HEK293 (cell line): ENCODE data around the gene WAS.

Source experiments
- CTCF ChIA-PET: fragments of 350-600 bp; formaldehyde crosslinking; extraction: SDS; loops from one replicate; lab custom pipeline; 2021; ENCODE audit warnings: antibody characterized with exemption; lab: Yijun Ruan, JAX
- POLR2A ChIA-PET: fragments of 300-600 bp; formaldehyde crosslinking; extraction: SDS; loops from one replicate; lab custom pipeline; 2020; ENCODE audit warnings: antibody characterized with exemption, inconsistent platforms; lab: Yijun Ruan, JAX
- H3K27ac ChIP-seq: fragments of 200-500 bp; sonication (Bioruptor generic); 2 replicates; pipeline ENCODE4 v1.5.1; 2014; ENCODE audit warnings: low read depth, low read length, control low read depth, inconsistent platforms; ENCODE audit errors: extremely low read depth
- H3K36me3 ChIP-seq, 2 experiments: fragments of 200-500 bp in 1 of 2; sonication (Bioruptor generic) in 1 of 2; 1 replicate in 1 of 2; 2 replicates in 1 of 2; pipeline ENCODE4 v1.5.1; 2014 to 2017; ENCODE audit warnings: inconsistent platforms in 2 of 2, low read length in 2 of 2; ENCODE audit not compliant: control insufficient read depth in 2 of 2, insufficient read depth in 1 of 2
- H3K4me1 ChIP-seq: fragments of 200-500 bp; sonication (Bioruptor generic); 2 replicates; pipeline ENCODE4 v1.5.1; 2014; ENCODE audit warnings: mild to moderate bottlenecking, low read length, inconsistent platforms; ENCODE audit not compliant: control insufficient read depth, insufficient read depth
- H3K4me3 ChIP-seq: 2 replicates; pipeline ENCODE4 v1.5.1; 2011; ENCODE audit warnings: low read depth, mild to moderate bottlenecking, control low read depth, low read length, moderate library complexity
- H3K9me3 ChIP-seq: fragments of 200-500 bp; sonication (Bioruptor generic); 2 replicates; pipeline ENCODE4 v1.5.1; 2014; ENCODE audit warnings: low read depth, low read length, inconsistent platforms; ENCODE audit not compliant: control insufficient read depth, insufficient read depth
- GLI2 ChIP-seq: fragments of 450-650 bp; formaldehyde crosslinking; IDR thresholded peaks from 2 replicates; pipeline ENCODE4; 2017; ENCODE audit warnings: missing biosample characterization, missing genetic modification characterization, low read depth, borderline replicate concordance
- IKZF3 ChIP-seq: fragments of 450-650 bp; IDR thresholded peaks from 2 replicates; pipeline ENCODE4 v1.5.0; 2018; ENCODE audit warnings: missing biosample characterization, mild to moderate bottlenecking, missing genetic modification characterization, moderate library complexity
- KLF8 ChIP-seq: fragments of 450-650 bp; formaldehyde crosslinking; IDR thresholded peaks from 2 replicates; pipeline ENCODE4 v1.5.1; 2016; ENCODE audit warnings: missing biosample characterization, missing genetic modification characterization
- MEIS1 ChIP-seq: sonication (generic); formaldehyde crosslinking; IDR thresholded peaks from 2 replicates; pipeline ENCODE4 v1.8.1; 2022; ENCODE audit warnings: missing genetic modification reagents, mild to moderate bottlenecking, borderline replicate concordance
- PRDM2 ChIP-seq: fragments of 450-650 bp; formaldehyde crosslinking; IDR thresholded peaks from 2 replicates; pipeline ENCODE4 v1.5.1; 2016; ENCODE audit warnings: missing biosample characterization, missing genetic modification characterization, borderline replicate concordance
- ZBTB1 ChIP-seq: fragments of 450-650 bp; formaldehyde crosslinking; IDR thresholded peaks from 2 replicates; pipeline ENCODE4 v1.5.1; 2016; ENCODE audit warnings: missing biosample characterization, missing genetic modification characterization
- ZBTB7A ChIP-seq: fragments of 450-650 bp; formaldehyde crosslinking; IDR thresholded peaks from 2 replicates; pipeline ENCODE4 v1.5.1; 2016; ENCODE audit warnings: low read depth, missing biosample characterization, missing genetic modification characterization
- ZEB2 ChIP-seq: fragments of 450-650 bp; formaldehyde crosslinking; IDR thresholded peaks from 2 replicates; pipeline ENCODE4 v1.5.1; 2016; ENCODE audit warnings: missing biosample characterization, missing genetic modification characterization
- ZNF362 ChIP-seq: fragments of 450-650 bp; formaldehyde crosslinking; IDR thresholded peaks from 2 replicates; pipeline ENCODE4 v1.5.1; 2016; ENCODE audit warnings: missing biosample characterization, missing genetic modification characterization
- ZNF423 ChIP-seq: fragments of 450-650 bp; formaldehyde crosslinking; IDR thresholded peaks from 2 replicates; pipeline ENCODE4 v1.5.1; 2016; ENCODE audit warnings: missing biosample characterization, missing genetic modification characterization
- ZNF529 ChIP-seq: fragments of 450-650 bp; formaldehyde crosslinking; IDR thresholded peaks from 2 replicates; pipeline ENCODE4 v1.5.1; 2017; ENCODE audit warnings: missing genetic modification characterization, missing biosample characterization; ENCODE audit not compliant: insufficient replicate concordance
- ZNF549 ChIP-seq: fragments of 450-650 bp; IDR thresholded peaks from 2 replicates; pipeline ENCODE4 v1.5.1; 2018; ENCODE audit warnings: missing biosample characterization, missing genetic modification characterization, mild to moderate bottlenecking, inconsistent platforms, moderate library complexity
- ZNF626 ChIP-seq: fragments of 450-650 bp; sonication (Bioruptor Pico); formaldehyde crosslinking; IDR thresholded peaks from 2 replicates; pipeline ENCODE4 v1.5.1; 2018; ENCODE audit warnings: missing biosample characterization, missing genetic modification characterization, inconsistent platforms
- ZNF692 ChIP-seq: fragments of 450-650 bp; formaldehyde crosslinking; IDR thresholded peaks from 2 replicates; pipeline ENCODE4 v1.5.1; 2016; ENCODE audit warnings: missing biosample characterization, missing genetic modification characterization
- ZNF768 ChIP-seq: fragments of 450-650 bp; formaldehyde crosslinking; IDR thresholded peaks from 2 replicates; pipeline ENCODE4 v1.5.1; 2018; ENCODE audit warnings: missing biosample characterization, mild to moderate bottlenecking, missing genetic modification characterization
- ZNF777 ChIP-seq: fragments of 450-650 bp; formaldehyde crosslinking; IDR thresholded peaks from 2 replicates; pipeline ENCODE4 v1.5.1; 2017; ENCODE audit warnings: missing biosample characterization, missing genetic modification characterization, borderline replicate concordance
- ZNF791 ChIP-seq: fragments of 450-650 bp; formaldehyde crosslinking; IDR thresholded peaks from 2 replicates; pipeline ENCODE4 v1.5.1; 2016; ENCODE audit warnings: missing biosample characterization, missing genetic modification characterization
- ZNF830 ChIP-seq: fragments of 450-650 bp; IDR thresholded peaks from 2 replicates; pipeline ENCODE4 v1.5.0; 2018; ENCODE audit warnings: missing biosample characterization, missing genetic modification characterization, low read depth, mild to moderate bottlenecking, moderate library complexity
- ZSCAN23 ChIP-seq: fragments of 450-650 bp; formaldehyde crosslinking; IDR thresholded peaks from 2 replicates; pipeline ENCODE4 v1.5.1; 2016; ENCODE audit warnings: missing biosample characterization, missing genetic modification characterization
- TF ChIP-seq, protein P1 (sequence below): fragments of 450-650 bp; formaldehyde crosslinking; IDR thresholded peaks from 2 replicates; pipeline ENCODE4 v1.5.1; 2016; ENCODE audit warnings: missing biosample characterization, missing genetic modification characterization
- TF ChIP-seq, protein P2 (sequence below): fragments of 450-650 bp; formaldehyde crosslinking; IDR thresholded peaks from 2 replicates; pipeline ENCODE4 v1.5.1; 2016; ENCODE audit warnings: missing biosample characterization, missing genetic modification characterization

Gene WAS

DNA sequence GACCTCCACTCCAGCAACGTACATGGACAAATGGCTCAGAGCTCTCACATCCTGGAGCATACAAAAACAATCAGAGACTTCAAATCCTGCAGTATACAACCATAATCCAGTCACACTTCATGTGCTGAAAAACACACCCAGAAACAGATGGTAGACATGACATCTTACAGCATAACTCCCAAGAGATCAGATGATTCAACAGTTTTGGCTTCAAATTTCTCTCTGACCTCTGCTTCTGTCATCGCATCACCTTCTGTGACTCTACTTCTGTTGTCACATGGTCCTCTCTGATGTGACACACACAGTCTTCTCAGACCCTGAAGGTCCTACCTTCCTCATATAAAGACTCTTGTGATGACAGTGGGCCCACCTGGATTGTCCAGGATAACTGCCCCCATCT, 31.5 kb downstream of the WAS start (continued):
- TF ChIP-seq ZNF692 (tag by site-specific recombination) (peak; percentile 46; the same call in 1 of the 2 replicates), ZNF529 (tag by site-specific recombination) (no peak), KLF8 (no peak), ZBTB1 (tag by site-specific recombination) (no peak), ZNF791 (tag by site-specific recombination) (no peak), ZNF549 (no peak), ZNF626 (no peak), ZNF777 (tag by site-specific recombination) (no peak), GLI2 (tag by site-specific recombination) (no peak), ZNF830 (tag by site-specific recombination) (no peak)
- TF ChIP-seq, protein P1, sequence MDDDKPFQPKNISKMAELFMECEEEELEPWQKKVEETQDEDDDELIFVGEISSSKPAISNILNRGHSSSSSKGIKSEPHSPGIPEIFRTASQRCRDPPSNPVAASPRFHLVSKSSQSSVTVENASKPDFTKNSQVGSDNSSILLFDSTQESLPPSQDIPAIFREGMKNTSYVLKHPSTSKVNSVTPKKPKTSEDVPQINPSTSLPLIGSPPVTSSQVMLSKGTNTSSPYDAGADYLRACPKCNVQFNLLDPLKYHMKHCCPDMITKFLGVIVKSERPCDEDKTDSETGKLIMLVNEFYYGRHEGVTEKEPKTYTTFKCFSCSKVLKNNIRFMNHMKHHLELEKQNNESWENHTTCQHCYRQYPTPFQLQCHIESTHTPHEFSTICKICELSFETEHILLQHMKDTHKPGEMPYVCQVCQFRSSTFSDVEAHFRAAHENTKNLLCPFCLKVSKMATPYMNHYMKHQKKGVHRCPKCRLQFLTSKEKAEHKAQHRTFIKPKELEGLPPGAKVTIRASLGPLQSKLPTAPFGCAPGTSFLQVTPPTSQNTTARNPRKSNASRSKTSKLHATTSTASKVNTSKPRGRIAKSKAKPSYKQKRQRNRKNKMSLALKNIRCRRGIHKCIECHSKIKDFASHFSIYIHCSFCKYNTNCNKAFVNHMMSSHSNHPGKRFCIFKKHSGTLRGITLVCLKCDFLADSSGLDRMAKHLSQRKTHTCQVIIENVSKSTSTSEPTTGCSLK (tag by site-specific recombination): no peak

DNA sequence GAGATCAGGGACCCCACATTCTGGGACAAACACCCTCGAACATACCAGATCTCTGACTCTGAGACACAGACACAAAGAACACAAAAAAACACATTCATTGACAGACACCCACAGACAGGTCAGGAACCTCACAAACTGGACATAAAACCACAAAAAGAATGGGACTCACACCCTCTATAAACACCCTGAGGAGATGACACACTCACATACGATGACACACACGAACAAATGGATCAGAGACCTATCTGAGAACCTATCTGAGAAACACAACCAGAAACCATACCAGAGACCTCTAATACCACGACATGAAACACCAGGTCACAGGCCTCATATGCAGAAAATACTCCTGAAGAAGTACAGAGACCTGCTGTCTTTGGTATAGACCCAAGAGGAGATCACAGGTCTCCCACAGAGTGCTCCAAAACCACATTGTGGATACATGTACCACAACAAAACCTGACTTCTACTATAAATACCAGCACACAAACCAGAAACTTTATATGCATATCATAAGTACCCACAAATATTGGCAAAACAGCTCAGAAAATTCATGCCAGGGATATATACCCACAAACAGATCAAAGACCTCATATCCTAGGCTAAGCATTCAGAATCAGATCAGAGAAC, 32.4 kb downstream of the WAS start:
- CTCF ChIA-PET: no interaction called here
- H3K36me3 ChIP-seq: no peaks in the 10 kb centered on the region
- no peak overlapping the region for H3K4me3 ChIP-seq
- POLR2A ChIA-PET: no interaction called here
- H3K4me1 ChIP-seq: no peaks in the 10 kb centered on the region
- TF ChIP-seq ZNF777 (tag by site-specific recombination): no peak
- no peak for TF ChIP-seq ZNF423 (tag by site-specific recombination)
- TF ChIP-seq, protein P2, sequence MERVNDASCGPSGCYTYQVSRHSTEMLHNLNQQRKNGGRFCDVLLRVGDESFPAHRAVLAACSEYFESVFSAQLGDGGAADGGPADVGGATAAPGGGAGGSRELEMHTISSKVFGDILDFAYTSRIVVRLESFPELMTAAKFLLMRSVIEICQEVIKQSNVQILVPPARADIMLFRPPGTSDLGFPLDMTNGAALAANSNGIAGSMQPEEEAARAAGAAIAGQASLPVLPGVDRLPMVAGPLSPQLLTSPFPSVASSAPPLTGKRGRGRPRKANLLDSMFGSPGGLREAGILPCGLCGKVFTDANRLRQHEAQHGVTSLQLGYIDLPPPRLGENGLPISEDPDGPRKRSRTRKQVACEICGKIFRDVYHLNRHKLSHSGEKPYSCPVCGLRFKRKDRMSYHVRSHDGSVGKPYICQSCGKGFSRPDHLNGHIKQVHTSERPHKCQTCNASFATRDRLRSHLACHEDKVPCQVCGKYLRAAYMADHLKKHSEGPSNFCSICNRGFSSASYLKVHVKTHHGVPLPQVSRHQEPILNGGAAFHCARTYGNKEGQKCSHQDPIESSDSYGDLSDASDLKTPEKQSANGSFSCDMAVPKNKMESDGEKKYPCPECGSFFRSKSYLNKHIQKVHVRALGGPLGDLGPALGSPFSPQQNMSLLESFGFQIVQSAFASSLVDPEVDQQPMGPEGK (tag by site-specific recombination): no peak
- TF ChIP-seq IKZF3 (tag by site-specific recombination): no peak
- no peak for TF ChIP-seq ZNF362
- no peak for TF ChIP-seq ZBTB7A (tag by site-specific recombination)
- TF ChIP-seq MEIS1 (CRISPR knock-in tag): no peak
- no peak for TF ChIP-seq ZEB2 (tag by site-specific recombination)
- TF ChIP-seq ZSCAN23 (tag by site-specific recombination): no peak
- no peak for TF ChIP-seq PRDM2
- TF ChIP-seq ZNF768: no peak
- no peaks in the 10 kb centered on the region for H3K9me3 ChIP-seq
- no peak overlapping the region for H3K27ac ChIP-seq
